ENCODE results near the gene GEMIN8. TPM values are rescaled to one million over a fixed set of nuclear protein-coding genes. Genes with fewer than 3 reads are reported as not detected.
A peak's percentile ranks its signal among the peaks of the same experiment; 100 is the strongest.

Gene GEMIN8
- total RNA-seq (2022) (7.7 and 8.6 TPM in 2 replicates), Bru-seq, nascent RNA (percentile 62 among the genes with signal in this experiment), BruChase-seq, experiment 1, labeled RNA remaining after a 2-hour chase (percentile 70 among the genes with signal in this experiment), BruChase-seq, experiment 2, labeled RNA remaining after a 6-hour chase (percentile 54 among the genes with signal in this experiment)
- long read RNA-seq, partial matches to known transcripts: 8 of 13 reads
- long read RNA-seq, other reads (novel, unspliced or antisense): 4 of 13 reads

DNA sequence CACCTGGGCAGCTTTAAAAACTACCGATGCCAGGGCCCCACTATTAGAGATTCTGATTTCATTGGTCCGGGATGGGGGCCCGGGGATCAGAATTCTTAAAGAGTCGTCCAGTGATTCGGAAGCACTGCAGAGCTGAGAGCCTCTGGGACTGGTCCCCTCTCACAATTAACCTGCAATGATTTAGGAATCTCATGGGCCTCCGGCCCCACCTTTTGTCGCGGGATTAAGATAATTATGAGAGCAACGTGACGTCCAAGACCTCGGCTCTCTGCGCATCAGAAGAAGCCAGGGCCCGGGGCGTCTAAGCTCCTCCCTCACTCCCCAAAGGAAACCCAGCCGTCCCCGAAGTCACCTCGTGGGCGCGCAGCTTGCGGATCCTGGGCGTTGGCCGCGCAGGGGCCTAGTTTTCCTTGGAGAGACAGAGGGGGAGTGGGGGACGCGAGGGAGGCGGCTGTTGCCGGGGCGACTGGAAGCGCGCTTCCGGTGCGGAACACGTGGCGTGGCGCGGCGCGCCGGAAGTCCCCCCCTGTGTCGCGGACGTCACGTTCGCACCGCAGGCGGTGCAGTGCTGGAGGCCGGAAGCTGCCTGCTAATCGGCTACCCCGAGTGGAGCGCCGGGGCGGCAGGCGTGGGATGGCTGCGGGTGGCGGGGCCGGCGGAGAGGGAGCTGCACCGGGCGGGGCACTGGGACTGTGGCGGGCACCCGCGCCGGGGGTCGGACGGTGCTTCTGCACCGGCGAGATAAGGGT, at the start of gene GEMIN8:
TSS of gene GEMIN8 (minus strand) at position 468 of the 749 bp plus-strand sequence. CDS start 8,414 bp downstream, outside the sequence.
- intact Hi-C loops (cut with micrococcal nuclease; ENCODE audit: unreplicated experiment): loop anchor here (10.0 kb wide), 1 partner anchor 95 kb away; no protein-coding TSS in a partner anchor
- Histone ChIP-seq H3K4me1 (no peaks in the 10 kb centered on the region; the same call in 1 of the 2 replicates), H3K9me3 (no peaks in the 10 kb centered on the region), H3K36me3 (ENCODE audit: control insufficient read depth, insufficient read depth, low read length) (no peaks in the 10 kb centered on the region), H3K4me3 (ENCODE audit: low read depth, low read length) (peak within 1 kb of the TSS; percentile 55), H3K27me3 (replicated peaks; ENCODE audit: control insufficient read depth, insufficient read depth, low read length) (no peaks in the 10 kb centered on the region)
- Mint-ChIP-seq H3K4me1 (ENCODE audit: low read depth, unreplicated experiment) (peaks cover 8% of the 10 kb centered on the region), H3K27me3 (ENCODE audit: insufficient read depth, unreplicated experiment) (no peaks in the 10 kb centered on the region), H3K27ac (ENCODE audit: unreplicated experiment) (peak within 1 kb of the TSS; percentile 95), H3K9me3 (ENCODE audit: unreplicated experiment) (no peaks in the 10 kb centered on the region), H3K36me3 (ENCODE audit: insufficient read depth, unreplicated experiment) (peaks cover 10% of the 10 kb centered on the region), H3K4me3 (ENCODE audit: unreplicated experiment) (peak within 1 kb of the TSS; percentile 80)
- ChIA-PET CTCF (interaction anchor here (0.6 to 1.1 kb wide), 3 partner anchors 384 to 523 kb away, joined by 3 to 4 read pairs (median 3); partner anchors contain the start of gene GLRA2), POLR2A (interaction anchor here (0.6 to 1.3 kb wide), 4 partner anchors 295 to 1047 kb away, joined by 3 to 5 read pairs (median 4); partner anchors contain the start of genes OFD1 and TRAPPC2)
- peak; percentile 87 to 90 for DNase-seq
- TF ChIP-seq CTCF (IDR thresholded peaks at IDR 0.05; ENCODE audit: insufficient read depth in 1 of 2, low read depth in 1 of 2, low read length in 1 of 2, severe bottlenecking in 1 of 2, unreplicated experiment in 1 of 2): no peak
- no TSS peak for BruUV-seq (replicated peaks)

- Histone ChIP-seq H3K9me3 (no peaks in the 10 kb centered on the region), H3K27me3 (replicated peaks; ENCODE audit: control insufficient read depth, insufficient read depth, low read length) (no peaks in the 10 kb centered on the region), H3K36me3 (ENCODE audit: control insufficient read depth, insufficient read depth, low read length) (no peaks in the 10 kb centered on the region), H3K4me3 (ENCODE audit: low read depth, low read length) (no peak overlapping the region), H3K4me1 (no peaks in the 10 kb centered on the region)
- no peaks in the 10 kb centered on the region for H3K4me1 Mint-ChIP-seq (ENCODE audit: low read depth, unreplicated experiment)
- TF ChIP-seq CTCF (IDR thresholded peaks at IDR 0.05; ENCODE audit: insufficient read depth in 1 of 2, low read depth in 1 of 2, low read length in 1 of 2, severe bottlenecking in 1 of 2, unreplicated experiment in 1 of 2): no peak
- ChIA-PET CTCF (no interaction called here), POLR2A (no interaction called here)
- no peaks in the 10 kb centered on the region for H3K36me3 Mint-ChIP-seq (ENCODE audit: insufficient read depth, unreplicated experiment)
- intact Hi-C loops (cut with micrococcal nuclease; ENCODE audit: unreplicated experiment): no loop called here
- H3K4me3 Mint-ChIP-seq (ENCODE audit: unreplicated experiment): no peak overlapping the region
- no peaks in the 10 kb centered on the region for H3K9me3 Mint-ChIP-seq (ENCODE audit: unreplicated experiment)
- no peak overlapping the region for H3K27ac Mint-ChIP-seq (ENCODE audit: unreplicated experiment)
- no TSS peak for BruUV-seq (replicated peaks)
- no peak for DNase-seq
- no peaks in the 10 kb centered on the region for H3K27me3 Mint-ChIP-seq (ENCODE audit: insufficient read depth, unreplicated experiment)
Measured at GRCh38 chrX:14076639-14077038, 46.9 kb upstream of the GEMIN8 start.

- no TSS peak for BruUV-seq (replicated peaks)
- Mint-ChIP-seq H3K27me3 (ENCODE audit: insufficient read depth, unreplicated experiment) (no peaks in the 10 kb centered on the region), H3K4me1 (ENCODE audit: low read depth, unreplicated experiment) (no peaks in the 10 kb centered on the region), H3K9me3 (ENCODE audit: unreplicated experiment) (no peaks in the 10 kb centered on the region), H3K36me3 (ENCODE audit: insufficient read depth, unreplicated experiment) (no peaks in the 10 kb centered on the region), H3K27ac (ENCODE audit: unreplicated experiment) (no peak overlapping the region), H3K4me3 (ENCODE audit: unreplicated experiment) (no peak overlapping the region)
- Histone ChIP-seq H3K27me3 (replicated peaks; ENCODE audit: control insufficient read depth, insufficient read depth, low read length) (no peaks in the 10 kb centered on the region), H3K36me3 (ENCODE audit: control insufficient read depth, insufficient read depth, low read length) (no peaks in the 10 kb centered on the region), H3K9me3 (no peaks in the 10 kb centered on the region), H3K4me3 (ENCODE audit: low read depth, low read length) (no peak overlapping the region), H3K4me1 (no peaks in the 10 kb centered on the region)
- TF ChIP-seq CTCF (IDR thresholded peaks at IDR 0.05; ENCODE audit: insufficient read depth in 1 of 2, low read depth in 1 of 2, low read length in 1 of 2, severe bottlenecking in 1 of 2, unreplicated experiment in 1 of 2): no peak
- ChIA-PET POLR2A (no interaction called here), CTCF (no interaction called here)
- no peak for DNase-seq
- intact Hi-C loops (cut with micrococcal nuclease; ENCODE audit: unreplicated experiment): no loop called here
Measured at GRCh38 chrX:14073556-14073955, 43.9 kb upstream of the GEMIN8 start.
